Dermis lymphatic vessel endothelial cell (primary cell): Measurements from ENCODE around the gene AGTR2. TPM values are rescaled to one million over a fixed set of nuclear protein-coding genes. Genes with fewer than 3 reads are reported as not detected.

Source experiments
- total RNA-seq: library from RNA; depleted of rRNA; stranded (reverse); fragments of >200 nt; gene quantifications from 2 replicates; pipeline ENCODE4 v1.2.1, GENCODE V29; 2014

AGTR2 gene, protein sequence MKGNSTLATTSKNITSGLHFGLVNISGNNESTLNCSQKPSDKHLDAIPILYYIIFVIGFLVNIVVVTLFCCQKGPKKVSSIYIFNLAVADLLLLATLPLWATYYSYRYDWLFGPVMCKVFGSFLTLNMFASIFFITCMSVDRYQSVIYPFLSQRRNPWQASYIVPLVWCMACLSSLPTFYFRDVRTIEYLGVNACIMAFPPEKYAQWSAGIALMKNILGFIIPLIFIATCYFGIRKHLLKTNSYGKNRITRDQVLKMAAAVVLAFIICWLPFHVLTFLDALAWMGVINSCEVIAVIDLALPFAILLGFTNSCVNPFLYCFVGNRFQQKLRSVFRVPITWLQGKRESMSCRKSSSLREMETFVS
- not detected in 2 replicates for total RNA-seq

DNA sequence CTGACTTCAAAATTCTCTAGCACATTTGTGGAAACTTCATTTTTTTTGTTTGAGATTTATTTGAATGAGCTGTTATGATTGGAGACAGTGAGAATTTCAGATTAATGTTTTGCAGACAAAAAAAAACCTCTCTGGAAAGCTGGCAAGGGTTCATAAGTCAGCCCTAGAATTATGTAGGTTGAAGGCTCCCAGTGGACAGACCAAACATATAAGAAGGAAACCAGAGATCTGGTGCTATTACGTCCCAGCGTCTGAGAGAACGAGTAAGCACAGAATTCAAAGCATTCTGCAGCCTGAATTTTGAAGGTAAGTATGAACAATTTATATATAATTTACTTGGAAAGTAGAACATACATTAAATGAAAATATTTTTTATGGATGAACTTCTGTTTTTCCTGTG, at the start of gene AGTR2:
TSS of gene AGTR2 (plus strand) at position 234 of the 400 bp plus-strand sequence. CDS start 1,537 bp downstream, outside the sequence.

